HAP-1 (cell line): ENCODE data around the gene C8G.

ENCODE experiments used
- DNase-seq, 2 experiments: peaks; one replicate each; pipeline ENCODE4 v3.0.0-alpha.2; 2016 to 2020; ENCODE audit warnings: low spot score in 2 of 2
- H3K27me3 ChIP-seq: fragments of 250-450 bp; sonication (Bioruptor Pico); 2 replicates; pipeline ENCODE4 v1.5.1; 2020; ENCODE audit warnings: low read depth, mild to moderate bottlenecking, moderate library complexity
- H3K36me3 ChIP-seq: fragments of 250-450 bp; sonication (Bioruptor Pico); replicated peaks from 2 replicates; pipeline ENCODE4 v1.5.1; 2020; ENCODE audit warnings: mild to moderate bottlenecking
- H3K4me1 ChIP-seq: fragments of 250-450 bp; sonication (Bioruptor Pico); 2 replicates; pipeline ENCODE4 v1.5.1; 2020; ENCODE audit warnings: mild to moderate bottlenecking
- H3K4me3 ChIP-seq: fragments of 250-450 bp; sonication (Bioruptor Pico); 2 replicates; pipeline ENCODE4 v1.5.1; 2020; ENCODE audit warnings: mild to moderate bottlenecking, moderate library complexity
- H3K9me3 ChIP-seq: fragments of 250-450 bp; sonication (Bioruptor Pico); 2 replicates; pipeline ENCODE4 v1.5.1; 2020; ENCODE audit warnings: mild to moderate bottlenecking, moderate library complexity
- in situ Hi-C: fragments of 300-500 bp; cut with MboI; formaldehyde crosslinking; loops from 3 replicates; pipeline ENCODE4 v1.14.3; 2020; ENCODE audit warnings: low sequenced_read_pairs, inconsistent platforms, mixed read lengths

Gene C8G

DNA sequence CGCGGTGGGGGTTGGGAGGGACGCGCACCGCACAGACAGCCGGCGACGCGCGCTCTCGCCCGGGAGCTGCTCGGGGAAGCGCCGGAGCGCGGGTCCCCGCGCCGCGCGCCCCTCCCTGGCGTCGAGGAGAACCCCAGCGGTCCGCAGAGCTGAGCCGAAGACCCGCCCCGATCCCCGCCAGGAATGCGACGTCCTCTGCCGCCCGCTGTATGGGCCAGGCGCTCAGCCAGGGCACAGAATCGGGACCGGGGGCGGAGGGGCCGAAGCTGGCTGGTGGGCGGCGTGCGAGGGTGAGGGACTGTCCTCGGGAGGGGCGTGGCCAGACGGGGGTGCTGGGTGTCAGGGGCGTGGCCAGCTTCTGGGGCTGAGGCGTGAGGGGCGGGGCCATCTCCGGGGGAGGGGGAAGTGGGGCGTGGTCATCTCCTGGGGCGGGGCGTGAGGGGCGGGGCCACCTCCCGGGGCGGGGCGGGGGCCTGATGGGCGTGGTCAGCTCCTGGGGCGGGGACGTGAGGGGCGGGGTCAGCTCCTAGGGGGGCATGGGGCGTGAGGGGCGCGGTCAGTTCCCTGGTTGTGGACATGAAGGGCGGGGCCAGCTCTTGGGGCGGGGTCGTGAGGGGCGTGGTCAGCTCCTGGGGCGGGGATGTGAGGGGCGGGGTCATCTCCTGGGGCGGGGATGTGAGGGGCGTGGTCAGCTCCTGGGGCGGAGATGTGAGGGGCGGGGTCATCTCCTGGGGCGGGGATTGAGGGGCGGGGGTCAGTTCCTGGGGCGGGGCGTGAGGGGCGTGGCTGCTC lies 33.2 kb downstream of the C8G start:
- in situ Hi-C loops: no loop called here
- Histone ChIP-seq H3K4me1 (no peaks in the 10 kb centered on the region), H3K4me3 (no peak overlapping the region), H3K36me3 (no peaks in the 10 kb centered on the region), H3K27me3 (no peaks in the 10 kb centered on the region; the same call in 1 of the 2 replicates), H3K9me3 (no peaks in the 10 kb centered on the region)
- DNase-seq: peak in 1 of 2 experiments; percentile 84

DNA sequence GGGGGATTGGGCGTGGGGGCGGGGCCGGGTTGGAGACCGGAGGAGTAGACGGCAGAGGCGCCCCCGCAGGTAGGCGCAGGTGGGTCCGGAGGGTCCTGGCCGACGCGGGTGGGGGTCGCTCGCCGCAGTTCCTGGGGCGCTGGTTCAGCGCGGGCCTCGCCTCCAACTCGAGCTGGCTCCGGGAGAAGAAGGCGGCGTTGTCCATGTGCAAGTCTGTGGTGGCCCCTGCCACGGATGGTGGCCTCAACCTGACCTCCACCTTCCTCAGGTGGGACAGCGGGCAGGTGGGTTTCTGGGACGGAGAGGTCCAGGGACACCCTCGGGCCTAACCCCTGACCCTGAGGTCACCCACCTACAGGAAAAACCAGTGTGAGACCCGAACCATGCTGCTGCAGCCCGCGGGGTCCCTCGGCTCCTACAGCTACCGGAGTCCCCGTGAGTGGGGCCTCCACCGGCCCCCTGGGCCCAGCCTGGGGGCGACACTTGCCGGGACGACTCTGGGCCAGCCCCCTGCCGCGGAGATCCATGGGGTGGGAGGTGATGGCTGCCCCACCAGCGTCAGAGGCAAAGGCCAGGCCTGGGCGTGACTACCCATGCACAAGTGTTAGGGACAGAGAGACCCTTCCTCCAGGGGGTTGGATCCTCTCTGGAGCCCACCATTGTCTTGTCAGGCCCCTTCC lies 34.0 kb downstream of the C8G start:
- no peak overlapping the region for H3K4me3 ChIP-seq

GRCh38 chr9:136979769-136980587 lies 34.9 kb downstream of the C8G start:
- Histone ChIP-seq H3K9me3 (no peaks in the 10 kb centered on the region), H3K36me3 (no peaks in the 10 kb centered on the region), H3K27me3 (no peaks in the 10 kb centered on the region; the same call in 1 of the 2 replicates), H3K4me3 (no peak overlapping the region), H3K4me1 (no peaks in the 10 kb centered on the region)
- DNase-seq: no peak
- in situ Hi-C loops: no loop called here

More for the DNA sequence above, 34.0 kb downstream of the C8G start:
- Histone ChIP-seq H3K36me3 (no peaks in the 10 kb centered on the region), H3K4me1 (no peaks in the 10 kb centered on the region), H3K27me3 (no peaks in the 10 kb centered on the region; the same call in 1 of the 2 replicates), H3K9me3 (no peaks in the 10 kb centered on the region)
- in situ Hi-C loops: no loop called here
- DNase-seq: no peak

DNA sequence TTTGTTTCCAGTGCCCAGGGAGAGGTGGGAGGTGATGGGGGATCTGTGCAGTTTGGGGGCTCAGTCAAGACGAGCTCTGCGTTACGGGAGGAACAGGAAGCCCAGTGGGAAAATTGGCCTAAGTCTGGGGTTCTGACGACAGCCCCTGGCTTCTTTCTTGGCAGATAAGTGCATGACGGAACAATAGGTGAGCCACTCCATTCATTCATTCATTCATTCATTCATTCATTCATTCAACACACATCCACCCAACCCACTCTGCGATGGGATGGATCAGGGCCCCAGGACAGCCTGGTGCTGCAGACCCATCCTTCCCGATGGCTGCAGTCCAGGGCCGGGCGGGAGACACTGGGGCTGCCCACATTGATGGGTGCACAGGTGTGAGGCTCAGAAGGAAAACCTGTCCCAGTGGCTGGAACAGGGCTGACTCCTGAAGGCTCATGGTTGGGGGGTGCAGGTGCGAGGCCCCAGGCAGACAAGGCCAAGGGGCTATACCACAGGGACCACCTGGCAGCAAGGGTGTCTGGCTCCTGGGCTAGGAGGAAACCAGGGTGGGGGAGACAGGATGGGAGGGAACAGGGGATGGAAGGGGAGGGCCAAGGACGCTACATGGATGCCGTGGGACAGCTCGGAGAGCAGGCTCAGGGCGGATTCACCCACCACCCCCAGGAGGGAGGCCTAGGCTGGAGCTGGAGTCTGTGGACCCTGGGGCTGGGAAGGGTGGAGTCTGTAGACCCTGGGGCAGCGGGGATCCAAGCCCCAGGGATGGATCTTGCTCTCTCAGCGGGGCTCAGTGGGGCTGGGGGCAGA lies 35.8 kb downstream of the C8G start:
- no peaks in the 10 kb centered on the region for H3K9me3 ChIP-seq
- H3K4me1 ChIP-seq: no peaks in the 10 kb centered on the region
- in situ Hi-C loops: no loop called here
- no peaks in the 10 kb centered on the region for H3K36me3 ChIP-seq
- no peak overlapping the region for H3K4me3 ChIP-seq
- H3K27me3 ChIP-seq: no peaks in the 10 kb centered on the region; the same call in 1 of the 2 replicates
- no peak for DNase-seq

- no peak for DNase-seq
- no peaks in the 10 kb centered on the region for H3K4me1 ChIP-seq
- H3K36me3 ChIP-seq: no peaks in the 10 kb centered on the region
- no peaks in the 10 kb centered on the region; the same call in 1 of the 2 replicates for H3K27me3 ChIP-seq
- H3K9me3 ChIP-seq: no peaks in the 10 kb centered on the region
- in situ Hi-C loops: no loop called here
- no peak overlapping the region for H3K4me3 ChIP-seq
Measured at GRCh38 chr9:136981588-136982231, 36.7 kb downstream of the C8G start.

GRCh38 chr9:136982232-136983051 lies 37.4 kb downstream of the C8G start, which contains the start of gene LCNL1:
LCNL1 (plus strand) TSS chr9:136982993; CDS start chr9:136983587, 594 bp downstream.
- Histone ChIP-seq H3K4me3 (no peak within 1 kb of the TSS), H3K27me3 (no peaks in the 10 kb centered on the region; the same call in 1 of the 2 replicates), H3K9me3 (no peaks in the 10 kb centered on the region), H3K4me1 (no peaks in the 10 kb centered on the region), H3K36me3 (no peaks in the 10 kb centered on the region)
- in situ Hi-C loops: no loop called here
- no peak for DNase-seq

DNA sequence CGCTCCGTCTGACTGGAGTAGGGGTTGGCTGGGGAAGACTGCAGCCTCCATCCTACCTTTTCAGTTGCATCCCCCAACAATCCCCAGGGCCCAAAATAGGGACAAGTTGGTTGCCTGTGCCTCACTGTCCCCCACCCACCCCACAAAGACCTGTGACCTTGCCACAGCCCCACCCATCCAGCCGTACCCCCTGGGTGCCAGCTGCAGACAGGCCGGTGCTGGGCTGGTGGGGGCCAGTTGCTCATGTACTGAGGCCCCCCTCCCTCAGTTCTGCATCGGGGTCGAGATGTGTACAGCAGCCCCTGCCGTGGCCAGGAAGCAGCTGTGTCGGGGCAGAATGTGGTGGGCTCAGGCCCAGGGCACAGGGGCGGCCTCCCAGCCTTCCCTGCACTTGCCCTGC lies 38.1 kb downstream of the C8G start:
- Histone ChIP-seq H3K36me3 (no peaks in the 10 kb centered on the region), H3K9me3 (no peaks in the 10 kb centered on the region), H3K4me3 (no peak overlapping the region), H3K27me3 (no peaks in the 10 kb centered on the region), H3K4me1 (no peaks in the 10 kb centered on the region)
- in situ Hi-C loops: no loop called here
- no peak for DNase-seq

DNA sequence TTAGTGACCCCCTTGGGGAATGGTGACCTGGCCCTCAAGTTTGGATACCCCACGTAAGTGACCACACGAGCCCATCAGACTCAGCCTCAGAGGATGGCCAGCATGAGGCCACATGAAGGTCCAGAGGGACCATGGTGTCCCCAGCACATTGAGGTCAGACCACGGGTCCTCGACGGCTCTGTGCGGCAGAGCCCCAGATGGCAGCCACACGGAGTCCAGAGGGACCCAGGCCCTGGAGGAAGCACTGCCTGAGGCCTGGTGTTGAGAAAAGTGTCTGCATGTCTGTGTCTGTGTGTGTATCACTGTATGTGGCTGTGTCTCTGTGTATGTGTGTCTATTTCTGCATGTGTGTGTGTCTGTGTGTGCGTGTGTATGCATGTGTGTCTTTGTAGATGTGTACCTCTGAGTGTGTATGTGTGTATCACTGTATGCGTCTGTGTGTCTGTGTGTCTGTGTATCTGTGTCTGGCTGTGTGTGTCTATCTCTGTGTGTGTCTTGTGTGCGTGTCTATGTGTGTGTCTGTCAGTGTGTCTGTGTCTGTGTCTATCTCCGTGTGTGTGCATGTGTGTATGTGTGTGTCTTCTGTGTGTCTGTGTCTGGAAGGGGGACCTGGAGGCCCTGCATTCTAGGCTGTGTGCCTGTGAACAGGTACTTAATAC lies 38.7 kb downstream of the C8G start:
- Histone ChIP-seq H3K36me3 (no peaks in the 10 kb centered on the region), H3K9me3 (no peaks in the 10 kb centered on the region), H3K4me3 (no peak overlapping the region), H3K27me3 (no peaks in the 10 kb centered on the region), H3K4me1 (no peaks in the 10 kb centered on the region)
- in situ Hi-C loops: no loop called here
- DNase-seq: no peak

DNA sequence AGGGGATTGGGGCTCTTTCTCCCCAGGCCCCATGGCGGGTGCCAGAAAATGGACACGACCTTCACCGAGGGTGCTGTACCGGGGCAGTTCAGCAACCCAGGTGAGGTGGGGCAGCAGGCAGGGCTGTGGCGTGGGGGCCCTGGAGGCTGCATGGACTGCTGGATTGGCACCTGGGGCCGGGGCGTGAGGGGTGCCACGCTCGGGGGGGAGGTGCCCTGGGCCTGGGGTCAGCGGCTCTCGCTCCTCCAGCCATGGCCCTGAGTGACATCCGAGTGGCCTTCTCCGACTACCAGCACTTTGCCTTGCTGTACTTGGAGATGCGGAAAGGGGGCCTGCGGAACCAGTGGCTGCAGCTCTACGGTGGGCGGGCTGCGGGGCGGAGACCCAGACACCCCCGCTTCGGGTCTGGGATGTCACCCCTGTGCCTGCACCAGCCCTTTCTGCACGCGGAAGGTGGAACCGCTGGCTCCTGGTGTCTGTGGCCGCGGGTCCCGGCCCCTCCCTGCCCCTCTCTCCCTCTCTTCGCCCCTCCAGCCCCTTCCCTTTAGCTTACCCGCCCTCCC lies 39.5 kb downstream of the C8G start:
- H3K4me3 ChIP-seq: no peak overlapping the region
- no peaks in the 10 kb centered on the region for H3K27me3 ChIP-seq
- H3K4me1 ChIP-seq: no peaks in the 10 kb centered on the region
- in situ Hi-C loops: no loop called here
- no peaks in the 10 kb centered on the region for H3K36me3 ChIP-seq
- no peak for DNase-seq
- no peaks in the 10 kb centered on the region for H3K9me3 ChIP-seq

GRCh38 chr9:136985027-136985602 lies 40.1 kb downstream of the C8G start:
- Histone ChIP-seq H3K36me3 (no peaks in the 10 kb centered on the region), H3K27me3 (no peaks in the 10 kb centered on the region), H3K4me1 (no peaks in the 10 kb centered on the region), H3K9me3 (no peaks in the 10 kb centered on the region), H3K4me3 (no peak overlapping the region)
- in situ Hi-C loops: no loop called here
- no peak for DNase-seq

DNA sequence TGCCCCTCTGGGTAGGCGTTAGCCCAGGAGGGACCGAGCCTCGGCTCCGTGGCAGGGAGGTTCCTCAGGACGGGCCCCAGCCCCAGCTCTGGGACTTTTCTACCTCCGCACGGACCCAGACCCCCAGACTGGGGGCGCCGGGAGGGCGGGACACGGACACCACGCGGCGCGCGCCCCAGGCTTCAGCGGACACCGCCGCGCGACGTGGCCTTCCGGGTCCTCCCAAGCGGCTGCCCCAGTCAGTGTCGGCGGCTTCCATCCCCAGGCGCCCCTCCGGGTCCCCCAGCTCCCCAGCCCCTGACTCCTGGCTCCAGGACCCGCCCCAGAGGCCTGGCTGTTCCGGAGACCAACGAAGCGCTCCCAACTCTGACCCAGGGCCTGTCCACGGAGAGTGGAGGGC lies 40.8 kb downstream of the C8G start:
- in situ Hi-C loops: no loop called here

More for the DNA sequence above, 40.8 kb downstream of the C8G start:
- no peak for DNase-seq
- Histone ChIP-seq H3K4me1 (no peaks in the 10 kb centered on the region), H3K36me3 (no peaks in the 10 kb centered on the region), H3K4me3 (no peak overlapping the region), H3K27me3 (no peaks in the 10 kb centered on the region), H3K9me3 (no peaks in the 10 kb centered on the region; the same call in 1 of the 2 replicates)
